AG08396 (cell line): Measurements from ENCODE around the gene GPR107.

Experiments used
- DNase-seq: peaks from one replicate; pipeline ENCODE4 v3.0.0; 2012; ENCODE audit warnings: low spot score, mixed read lengths

The GPR107 gene

DNA sequence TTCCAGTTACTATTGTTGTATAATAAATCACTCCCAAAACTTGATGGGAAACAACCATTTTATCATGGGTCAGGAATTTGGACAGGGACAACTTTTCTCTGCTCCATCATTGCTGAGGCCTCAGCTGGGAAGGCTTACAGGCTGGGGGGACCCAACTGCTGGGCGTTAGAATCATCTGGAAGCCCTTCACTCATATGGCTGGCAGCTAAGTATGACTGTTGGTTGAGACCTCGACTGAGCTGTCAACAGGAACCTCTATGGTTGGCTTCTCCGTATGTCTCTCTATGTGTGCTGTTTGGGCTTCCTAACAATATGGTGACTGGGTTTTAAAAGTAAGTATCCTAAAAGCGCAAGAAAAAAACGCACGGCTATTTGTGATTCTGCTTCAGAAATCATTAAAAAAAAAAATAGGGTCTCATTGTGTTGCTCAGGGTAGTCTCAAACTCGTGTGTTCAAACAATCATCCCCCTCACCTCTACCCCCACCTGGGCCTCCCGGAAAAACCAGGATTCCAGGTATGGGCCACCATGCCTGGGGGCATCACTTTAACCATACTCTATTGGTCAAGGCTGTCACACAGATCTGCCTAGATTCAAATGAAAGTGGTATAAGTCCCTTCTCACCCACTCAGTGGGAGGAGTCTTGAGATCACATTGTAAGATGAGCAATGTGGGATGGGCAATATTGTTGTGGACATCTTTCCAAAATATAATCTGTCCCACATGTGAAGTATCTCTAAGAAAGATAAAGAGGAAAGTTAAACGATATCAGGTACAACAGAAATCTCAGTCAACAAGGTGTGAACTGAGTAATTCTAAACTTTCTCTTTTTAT is 26.0 kb upstream of the GPR107 start:
- DNase-seq, result no peak

GRCh38 chr9:130028493-130029222 is 25.0 kb upstream of the GPR107 start:
- no peak for DNase-seq

GRCh38 chr9:130029223-130029973 is 24.3 kb upstream of the GPR107 start:
- DNase-seq, result no peak

DNA sequence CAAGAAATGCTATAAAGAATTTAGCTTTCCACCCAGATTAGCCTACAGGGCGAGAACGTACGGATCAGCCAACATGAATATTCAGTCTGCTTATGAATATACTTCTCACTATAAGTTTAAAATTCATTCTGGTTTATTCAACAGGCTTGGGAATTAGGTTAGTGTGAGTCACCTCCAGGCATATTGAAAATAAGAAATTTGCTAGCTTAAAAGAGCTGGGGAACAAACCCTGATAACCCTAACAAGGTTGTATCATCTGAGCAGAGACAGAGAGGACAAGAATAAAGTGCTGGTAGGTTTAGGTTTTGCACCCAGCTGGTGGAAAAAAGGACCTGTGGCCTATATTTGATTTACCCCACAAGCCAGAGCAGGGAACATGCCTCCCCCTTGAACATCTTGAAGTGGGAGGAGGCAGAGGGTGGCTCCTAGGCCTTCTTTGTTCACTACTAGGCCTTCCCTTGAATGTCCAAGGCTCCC is 23.0 kb upstream of the GPR107 start:
- no peak for DNase-seq

- DNase-seq, result peak; percentile 55
Measured at GRCh38 chr9:130034570-130034969, 19.1 kb upstream of the GPR107 start.

DNA sequence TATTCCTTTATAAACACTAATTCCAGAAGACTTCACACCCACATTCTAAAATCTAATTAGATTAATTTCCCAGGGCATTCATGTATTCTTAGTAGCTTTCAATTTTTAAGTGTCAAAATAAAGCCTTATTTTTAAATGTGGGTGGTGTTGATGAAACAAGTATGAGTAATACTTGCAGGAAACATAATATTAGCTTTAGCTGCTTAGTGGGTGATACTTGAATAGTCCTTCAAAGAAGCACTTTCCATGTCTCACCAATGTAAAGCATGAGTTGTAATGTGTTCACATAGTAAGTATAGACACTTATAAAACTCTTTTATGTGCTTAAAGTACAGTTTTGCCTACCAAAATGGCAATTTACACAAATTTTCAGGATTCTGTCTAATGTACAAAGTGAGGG is 17.6 kb upstream of the GPR107 start:
- DNase-seq, result no peak

DNA sequence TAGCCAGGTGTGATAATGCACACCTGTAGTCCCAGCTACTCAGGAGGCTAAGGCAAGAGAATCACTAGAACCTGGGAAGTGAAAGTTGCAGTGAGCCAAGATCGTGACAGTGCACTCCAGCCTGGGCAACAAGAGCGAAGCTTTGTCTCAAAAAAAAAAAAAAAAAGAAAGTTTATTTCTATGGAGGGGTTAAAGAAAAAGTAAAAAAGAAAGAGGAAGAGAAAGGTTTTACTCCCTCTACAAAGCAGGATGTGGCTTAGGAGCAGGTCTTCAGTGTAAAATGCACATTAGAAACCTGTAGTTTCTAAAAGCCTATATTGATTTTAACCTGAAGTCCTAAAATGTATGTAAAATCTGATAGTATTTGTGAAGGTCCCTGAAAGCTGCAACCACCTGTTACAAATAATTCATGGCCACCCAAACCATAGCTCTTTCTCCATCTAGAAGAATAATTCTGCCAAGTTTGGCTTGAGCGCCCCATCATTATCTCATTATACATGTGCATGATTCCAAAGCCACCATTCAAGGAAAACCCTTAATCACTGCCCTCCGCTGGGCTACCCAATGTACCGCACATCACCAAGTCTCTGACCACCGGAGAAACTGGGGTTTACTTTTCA is 14.1 kb upstream of the GPR107 start:
- DNase-seq, result no peak

GRCh38 chr9:130040984-130041647 is 12.6 kb upstream of the GPR107 start:
- no peak for DNase-seq

GRCh38 chr9:130041648-130042405 is 11.9 kb upstream of the GPR107 start:
- peak; percentile 47 for DNase-seq

- peak; percentile 61 for DNase-seq
Measured at GRCh38 chr9:130042406-130042884, 11.3 kb upstream of the GPR107 start.

- DNase-seq, result peak; percentile 96
Measured at GRCh38 chr9:130042885-130043653, 10.6 kb upstream of the GPR107 start, which contains the start of gene FNBP1. Gene FNBP1, minus strand, starts transcription at chr9:130043189. Its CDS starts 214 bp downstream, at chr9:130042975.

GRCh38 chr9:130043654-130044623 is 9.8 kb upstream of the GPR107 start:
- DNase-seq, result peak; percentile 38

GRCh38 chr9:130045725-130046450 is 7.8 kb upstream of the GPR107 start:
- no peak for DNase-seq

DNA sequence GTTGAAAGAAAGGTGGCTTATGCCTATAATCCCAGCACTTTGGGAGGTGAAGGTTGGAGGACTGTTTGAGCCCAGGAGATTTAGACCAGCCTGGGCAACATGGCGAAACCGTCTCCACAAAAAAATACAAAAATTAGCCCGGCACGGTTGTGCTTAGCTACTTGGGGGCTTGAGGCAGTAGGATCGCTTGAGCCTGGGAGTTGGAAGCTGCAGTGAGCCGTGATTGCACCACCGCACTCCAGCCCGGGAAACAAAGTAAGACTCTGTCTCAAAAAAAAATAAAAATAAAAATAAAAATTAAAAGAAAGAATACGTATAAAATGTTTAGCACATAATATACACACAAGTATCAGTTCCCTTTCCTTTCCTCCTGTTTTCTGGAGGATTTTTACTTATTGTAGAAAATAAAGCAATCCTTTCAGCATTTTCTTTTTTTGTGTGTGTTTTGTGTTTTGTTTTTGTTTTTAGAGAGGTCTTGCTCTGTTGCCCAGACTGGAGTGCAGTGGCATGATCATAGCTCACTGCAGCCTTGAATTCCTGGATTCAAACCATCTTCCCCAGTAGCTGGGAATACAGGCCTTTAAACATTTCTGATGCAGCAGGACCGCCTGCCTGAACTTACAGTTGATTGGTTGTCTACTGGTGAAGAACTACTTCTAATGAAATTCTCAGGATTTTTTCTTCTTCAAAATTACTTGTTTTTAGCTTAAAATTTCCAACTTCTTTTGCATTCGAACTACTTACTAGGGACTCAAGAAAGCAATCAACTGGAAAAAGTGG is 4.1 kb upstream of the GPR107 start:
- DNase-seq, result no peak

- DNase-seq, result no peak
Measured at GRCh38 chr9:130050462-130050861, 3.2 kb upstream of the GPR107 start.

- no peak for DNase-seq
Measured at GRCh38 chr9:130051855-130052254, 1.9 kb upstream of the GPR107 start.

- DNase-seq, result no peak
Measured at GRCh38 chr9:130053109-130053503, 600 bp upstream of the GPR107 start.
